GM12878 (cell line): Measurements from ENCODE around the gene VTN. TPM values are rescaled to one million over a fixed set of nuclear protein-coding genes. Genes with fewer than 3 reads are reported as not detected.

ENCODE experiments used
- ATAC-seq: fragments of 200-7000 bp; cut with Tn5 transposase; 3 replicates; pipeline ENCODE4 v1.9.1; 2020; ENCODE audit warnings: mild to moderate bottlenecking, moderate library complexity
- BruUV-seq: library from RNA; stranded (reverse); fragments of 400-500 nt; replicated peaks from 2 replicates; lab custom pipeline; 2021; lab: Mats Ljungman, UMichigan
- CTCF ChIA-PET: fragments of 300-600 bp; sonication (Branson Sonifier 250); formaldehyde crosslinking; extraction: SDS; loops from one replicate; lab custom pipeline; 2021; ENCODE audit warnings: inconsistent platforms; lab: Yijun Ruan, JAX
- POLR2A ChIA-PET: fragments of 350-600 bp; formaldehyde crosslinking; extraction: SDS; loops from one replicate; lab custom pipeline; 2021; ENCODE audit warnings: inconsistent platforms; lab: Charles Lee
- RAD21 ChIA-PET: fragments of 300-600 bp; sonication (Branson Sonifier 250); formaldehyde crosslinking; loops from one replicate; lab custom pipeline; 2023; ENCODE audit warnings: antibody characterized with exemption; ENCODE audit not compliant: unreplicated experiment; lab: Charles Lee
- SMC1A ChIA-PET: fragments of 300-600 bp; sonication (Branson Sonifier 250); formaldehyde crosslinking; loops from one replicate; lab custom pipeline; 2023; ENCODE audit not compliant: unreplicated experiment, uncharacterized antibody; lab: Charles Lee
- DNase-seq: peaks from one replicate; pipeline ENCODE4 v3.0.0-alpha.2; 2011; ENCODE audit warnings: low read depth, low spot score
- FAIRE-seq: peaks from 3 replicates; lab custom pipeline; 2011; peaks lifted over from hg19 to GRCh38; lab: Jason Lieb, UNC
- H2AFZ ChIP-seq: 2 replicates; pipeline ENCODE4 v1.6.0; 2011; ENCODE audit warnings: low read depth, low read length, control low read depth; ENCODE audit not compliant: control insufficient read depth
- H3K27ac ChIP-seq: 2 replicates; pipeline ENCODE4 v1.5.1; 2011; ENCODE audit warnings: control low read depth; ENCODE audit not compliant: control insufficient read depth, insufficient read depth
- H3K27me3 ChIP-seq, 2 experiments: replicated peaks in 1 of 2; 2 replicates each; pipeline versions ENCODE4 v1.6.0 to v1.6.1; 2011; ENCODE audit warnings: low read length in 1 of 2; ENCODE audit not compliant: control insufficient read depth in 2 of 2, insufficient read depth in 2 of 2
- H3K36me3 ChIP-seq, 2 experiments: 2 replicates each; pipeline ENCODE4 v1.5.1; 2011; ENCODE audit warnings: low read length in 1 of 2; ENCODE audit not compliant: control insufficient read depth in 2 of 2, insufficient read depth in 2 of 2
- H3K4me1 ChIP-seq: 2 replicates; pipeline ENCODE4 v1.6.1; 2011; ENCODE audit warnings: mild to moderate bottlenecking, low read length, moderate library complexity, mixed read lengths; ENCODE audit not compliant: control insufficient read depth, insufficient read depth
- H3K4me2 ChIP-seq: 2 replicates; pipeline ENCODE4 v1.6.0; 2011; ENCODE audit warnings: control low read depth; ENCODE audit not compliant: control insufficient read depth, insufficient read depth
- H3K4me3 ChIP-seq: fragments of 200-600 bp; sonication (generic); 2 replicates; pipeline ENCODE4 v1.5.1; 2016
- H3K79me2 ChIP-seq: 2 replicates; pipeline ENCODE4 v1.6.0; 2011; ENCODE audit warnings: low read length; ENCODE audit not compliant: control insufficient read depth, insufficient read depth
- H3K9ac ChIP-seq: 2 replicates; pipeline ENCODE4 v1.8.0; 2011; ENCODE audit warnings: low read length, control low read depth, mixed read lengths; ENCODE audit not compliant: control insufficient read depth, insufficient read depth
- H3K9me3 ChIP-seq: replicated peaks from 3 replicates; pipeline ENCODE4 v1.5.1; 2011; ENCODE audit warnings: mild to moderate bottlenecking, low read length; ENCODE audit not compliant: control insufficient read depth, insufficient read depth
- H4K20me1 ChIP-seq: 2 replicates; pipeline ENCODE4 v1.6.0; 2011; ENCODE audit not compliant: control insufficient read depth, insufficient read depth
- BMI1 ChIP-seq: fragments of 450-650 bp; IDR thresholded peaks from 2 replicates; pipeline ENCODE4 v1.6.1; 2016; ENCODE audit warnings: mild to moderate bottlenecking, moderate library complexity, borderline replicate concordance
- EP300 ChIP-seq, 2 experiments: fragments of 150-350 bp in 1 of 2; IDR thresholded peaks; 2 replicates each; pipeline ENCODE4 v1.6.1; 2011 to 2012; ENCODE audit warnings: low read depth in 2 of 2, low read length in 2 of 2, borderline replicate concordance in 1 of 2, improper control_type of control experiment in 1 of 2, inconsistent platforms in 1 of 2; ENCODE audit not compliant: control insufficient read depth in 1 of 2
- GABPA ChIP-seq: IDR thresholded peaks from 2 replicates; pipeline ENCODE4 v1.6.1; 2014; ENCODE audit warnings: antibody characterized with exemption, low read depth, mild to moderate bottlenecking, inconsistent platforms
- HDGF ChIP-seq: fragments of 450-650 bp; IDR thresholded peaks from 2 replicates; pipeline ENCODE4 v1.6.1; 2016; ENCODE audit warnings: antibody characterized with exemption
- MTA3 ChIP-seq: IDR thresholded peaks from 2 replicates; pipeline ENCODE4 v1.6.1; 2012; ENCODE audit warnings: low read length, inconsistent platforms, borderline replicate concordance
- MXI1 ChIP-seq: fragments of 150-350 bp; IDR thresholded peaks from 2 replicates; pipeline ENCODE4 v1.6.1; 2011; ENCODE audit warnings: low read depth, mild to moderate bottlenecking, inconsistent platforms, low read length, improper control_type of control experiment
- NRF1 ChIP-seq: conservative IDR thresholded peaks from 2 replicates; pipeline ENCODE4 v1.6.1; 2011; ENCODE audit warnings: mild to moderate bottlenecking, low read depth, low read length, improper control_type of control experiment
- POLR2A ChIP-seq: IDR thresholded peaks from 2 replicates; pipeline ENCODE4 v1.6.1; 2011; ENCODE audit warnings: low read depth, mild to moderate bottlenecking, low read length
- RAD51 ChIP-seq: fragments of 450-650 bp; IDR thresholded peaks from 2 replicates; pipeline ENCODE4 v1.6.1; 2016; ENCODE audit warnings: moderate library complexity, mild to moderate bottlenecking, inconsistent platforms
- SMAD1 ChIP-seq: fragments of 450-650 bp; IDR thresholded peaks from 2 replicates; pipeline ENCODE4 v1.6.1; 2018; ENCODE audit warnings: mild to moderate bottlenecking, low read depth; ENCODE audit not compliant: partially characterized antibody
- SMARCA5 ChIP-seq: fragments of 450-650 bp; IDR thresholded peaks from 2 replicates; pipeline ENCODE4 v1.6.1; 2017; ENCODE audit warnings: mild to moderate bottlenecking
- ZSCAN29 ChIP-seq: fragments of 450-650 bp; IDR thresholded peaks from 2 replicates; pipeline ENCODE4 v1.6.1; 2017; ENCODE audit warnings: mild to moderate bottlenecking, moderate library complexity
- WGBS: methylation state at CpG from one replicate; pipeline ENCODE4 v1.1.6; 2016; ENCODE audit warnings: low lambda C conversion rate; ENCODE audit not compliant: insufficient replicate concordance, insufficient coverage; ENCODE audit errors: missing lambda C conversion rate; 5-methylcytosine and 5-hydroxymethylcytosine counted together
- in situ Hi-C: fragments of 300-500 bp; cut with MboI; formaldehyde crosslinking; loops from 9 replicates; pipeline ENCODE4 v1.14.3; 2018; ENCODE audit warnings: mixed read lengths
- intact Hi-C: fragments of 100-400 bp; cut with micrococcal nuclease; formaldehyde crosslinking; loops from one replicate; pipeline ENCODE4 v1.14.2; 2022; ENCODE audit not compliant: unreplicated experiment
- polyA plus RNA-seq, 11 experiments: library from polyadenylated mRNA; depleted of rRNA in 4 of 11; unstranded in 6 of 11; stranded (reverse) in 5 of 11; fragments of >200 nt; fragmentation: Nextera tagmentation in 4 of 11; fragmentation: Illumina TruSeq in 1 of 11; extraction: Ambion mirVana in 4 of 11; extraction: Trizol in 1 of 11; gene quantifications; 1 replicate in 1 of 11; 2 replicates in 10 of 11; pipeline versions ENCODE4 v1.2.1 to v1.2.3, GENCODE V29; 2011 to 2016; ENCODE audit warnings: inconsistent platforms in 2 of 11, missing spikeins in 2 of 11, low read depth in 1 of 11
- total RNA-seq, 4 experiments: library from RNA; depleted of rRNA in 3 of 4; stranded (reverse); fragments of >200 nt in 3 of 4; fragmentation: Illumina TruSeq in 1 of 4; extraction: Trizol in 1 of 4; gene quantifications; 2 replicates each; pipeline versions ENCODE4 v1.2.1 to v1.2.3, GENCODE V29; 2013 to 2021
- TF ChIP-seq, protein P1 (sequence below): IDR thresholded peaks from 2 replicates; pipeline ENCODE4 v1.6.1; 2012; ENCODE audit warnings: improper control_type of control experiment, low read depth, low read length; ENCODE audit not compliant: insufficient replicate concordance

The VTN gene
- total and polyA plus RNA-seq, 10 of the 15 experiments (the other 5 are each of a cell fraction or from before 2014, with no cell fraction given), result 0.04 to 1.3 (median 0.13) TPM; not detected in 5

DNA sequence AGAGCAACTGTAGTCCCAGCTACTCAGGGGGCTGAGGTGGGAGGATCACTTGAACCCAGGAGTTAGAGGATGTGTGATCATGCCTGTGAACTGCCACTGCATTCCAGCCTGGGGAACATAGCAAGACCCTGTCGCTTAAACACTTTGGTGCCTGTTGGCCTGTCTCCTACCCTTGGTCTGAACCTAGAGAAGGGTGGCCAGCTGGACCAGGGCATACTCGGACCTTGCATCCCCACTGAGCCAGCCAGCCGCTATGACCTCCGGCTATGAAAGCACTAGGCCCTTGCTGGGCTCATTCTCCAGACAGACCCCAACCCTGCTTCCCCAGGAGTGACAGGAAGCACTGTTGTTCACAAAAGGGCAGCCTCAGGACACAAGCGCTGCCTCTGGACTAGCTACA, 39.4 kb downstream of the VTN start:
- ChIA-PET CTCF (interaction anchor here (1.3 to 1.5 kb wide), 2 partner anchors 9 to 162 kb away, joined by 3 to 4 read pairs; no protein-coding TSS in a partner anchor), POLR2A (interaction anchor here (0.6 to 1.1 kb wide), 2 partner anchors 10 to 1164 kb away, joined by 5 read pairs; no protein-coding TSS in a partner anchor), SMC1A (interaction anchor here (0.9 to 1.4 kb wide), 2 partner anchors 11 to 22 kb away, joined by 3 to 5 read pairs; partner anchors contain the start of gene TMEM97), RAD21 (no interaction called here)
- TF ChIP-seq NRF1, result no peak
- TF ChIP-seq POLR2A, result peak; percentile 49; the same call in 1 of the 2 replicates
- peaks cover 11% of the 10 kb centered on the region for H3K79me2 ChIP-seq
- FAIRE-seq (no peak), DNase-seq (no peak), ATAC-seq (no peak)
- H4K20me1 ChIP-seq, result no peaks in the 10 kb centered on the region; the same call in 1 of the 2 replicates
- H3K27me3 ChIP-seq, result no peaks in the 10 kb centered on the region
- H3K27ac ChIP-seq, result no peak overlapping the region
- peaks cover 6% of the 10 kb centered on the region; the same call in 1 of the 2 replicates for H3K4me1 ChIP-seq
- H3K9ac ChIP-seq, result no peak overlapping the region
- H3K4me2 ChIP-seq, result no peak overlapping the region
- intact Hi-C loops (no loop called here), in situ Hi-C loops (loop anchor here (10.0 kb wide), 1 partner anchor 624 kb away; the partner anchor contains the start of gene PHF12)
- 90% methylated on average over 5 of the region's 5 CpGs for WGBS
- H3K36me3 ChIP-seq, result peaks cover 11 to 15% of the 10 kb centered on the region in 2 experiments
- no TSS peak for BruUV-seq
- no peak overlapping the region for H2AFZ ChIP-seq
- H3K4me3 ChIP-seq, result no peak overlapping the region
- no peaks in the 10 kb centered on the region for H3K9me3 ChIP-seq

DNA sequence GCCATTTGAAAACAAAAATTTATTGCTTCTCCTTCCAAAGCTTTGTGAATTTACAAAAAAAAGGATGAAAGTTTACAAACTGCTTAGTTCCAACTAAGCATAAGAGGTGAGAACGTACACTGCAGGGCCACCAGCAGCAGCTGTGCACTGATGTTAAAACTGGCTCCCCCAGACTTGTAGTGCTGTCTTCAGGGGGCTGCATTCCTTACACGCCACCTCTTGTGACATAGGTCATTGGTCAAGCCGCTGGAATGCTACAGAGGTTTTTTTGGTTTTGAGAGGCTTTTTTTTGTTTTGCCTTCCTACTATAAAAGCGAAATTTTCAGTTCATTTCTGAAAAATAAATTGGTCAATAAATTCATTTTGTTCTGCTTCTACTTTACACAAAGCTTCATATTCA, 41.8 kb downstream of the VTN start:
- Histone ChIP-seq H3K36me3 (peaks cover 11 to 15% of the 10 kb centered on the region in 2 experiments), H3K79me2 (peaks cover 16% of the 10 kb centered on the region), H3K9me3 (no peaks in the 10 kb centered on the region), H3K4me2 (no peak overlapping the region), H3K4me1 (peaks cover 6% of the 10 kb centered on the region; the same call in 1 of the 2 replicates), H3K27me3 (no peaks in the 10 kb centered on the region), H2AFZ (no peak overlapping the region), H3K9ac (no peak overlapping the region), H3K4me3 (no peak overlapping the region), H4K20me1 (no peaks in the 10 kb centered on the region; the same call in 1 of the 2 replicates), H3K27ac (no peak overlapping the region; the same call in 1 of the 2 replicates)
- ChIA-PET RAD21 (no interaction called here), SMC1A (interaction anchor here (1.0 kb wide), 1 partner anchor 10 kb away, joined by 3 read pairs; no protein-coding TSS in a partner anchor), POLR2A (interaction anchor here (0.5 kb wide), 1 partner anchor 175 kb away, joined by 4 read pairs; no protein-coding TSS in a partner anchor), CTCF (interaction anchor here (0.6 kb wide), 1 partner anchor 37 kb away, joined by 3 read pairs; no protein-coding TSS in a partner anchor)
- FAIRE-seq (no peak), DNase-seq (no peak), ATAC-seq (no peak)
- WGBS, result 94% methylated on average over 4 of the region's 4 CpGs
- BruUV-seq, result no TSS peak
- in situ Hi-C loops, result no loop called here
- intact Hi-C loops, result no loop called here
- TF ChIP-seq MTA3, result no peak
- no peak for TF ChIP-seq GABPA
- TF ChIP-seq SMARCA5, result no peak
- TF ChIP-seq SMAD1, result no peak
- no peak for TF ChIP-seq HDGF
- no peak for TF ChIP-seq RAD51
- TF ChIP-seq MXI1, result no peak
- no peak for TF ChIP-seq BMI1
- TF ChIP-seq ZSCAN29, result no peak
- no peak for TF ChIP-seq EP300 (IDR thresholded peaks at IDR 0.05; ENCODE audit: borderline replicate concordance in 1 of 2, control insufficient read depth in 1 of 2, low read depth in 2 of 2, low read length in 2 of 2)
- TF ChIP-seq, protein P1, sequence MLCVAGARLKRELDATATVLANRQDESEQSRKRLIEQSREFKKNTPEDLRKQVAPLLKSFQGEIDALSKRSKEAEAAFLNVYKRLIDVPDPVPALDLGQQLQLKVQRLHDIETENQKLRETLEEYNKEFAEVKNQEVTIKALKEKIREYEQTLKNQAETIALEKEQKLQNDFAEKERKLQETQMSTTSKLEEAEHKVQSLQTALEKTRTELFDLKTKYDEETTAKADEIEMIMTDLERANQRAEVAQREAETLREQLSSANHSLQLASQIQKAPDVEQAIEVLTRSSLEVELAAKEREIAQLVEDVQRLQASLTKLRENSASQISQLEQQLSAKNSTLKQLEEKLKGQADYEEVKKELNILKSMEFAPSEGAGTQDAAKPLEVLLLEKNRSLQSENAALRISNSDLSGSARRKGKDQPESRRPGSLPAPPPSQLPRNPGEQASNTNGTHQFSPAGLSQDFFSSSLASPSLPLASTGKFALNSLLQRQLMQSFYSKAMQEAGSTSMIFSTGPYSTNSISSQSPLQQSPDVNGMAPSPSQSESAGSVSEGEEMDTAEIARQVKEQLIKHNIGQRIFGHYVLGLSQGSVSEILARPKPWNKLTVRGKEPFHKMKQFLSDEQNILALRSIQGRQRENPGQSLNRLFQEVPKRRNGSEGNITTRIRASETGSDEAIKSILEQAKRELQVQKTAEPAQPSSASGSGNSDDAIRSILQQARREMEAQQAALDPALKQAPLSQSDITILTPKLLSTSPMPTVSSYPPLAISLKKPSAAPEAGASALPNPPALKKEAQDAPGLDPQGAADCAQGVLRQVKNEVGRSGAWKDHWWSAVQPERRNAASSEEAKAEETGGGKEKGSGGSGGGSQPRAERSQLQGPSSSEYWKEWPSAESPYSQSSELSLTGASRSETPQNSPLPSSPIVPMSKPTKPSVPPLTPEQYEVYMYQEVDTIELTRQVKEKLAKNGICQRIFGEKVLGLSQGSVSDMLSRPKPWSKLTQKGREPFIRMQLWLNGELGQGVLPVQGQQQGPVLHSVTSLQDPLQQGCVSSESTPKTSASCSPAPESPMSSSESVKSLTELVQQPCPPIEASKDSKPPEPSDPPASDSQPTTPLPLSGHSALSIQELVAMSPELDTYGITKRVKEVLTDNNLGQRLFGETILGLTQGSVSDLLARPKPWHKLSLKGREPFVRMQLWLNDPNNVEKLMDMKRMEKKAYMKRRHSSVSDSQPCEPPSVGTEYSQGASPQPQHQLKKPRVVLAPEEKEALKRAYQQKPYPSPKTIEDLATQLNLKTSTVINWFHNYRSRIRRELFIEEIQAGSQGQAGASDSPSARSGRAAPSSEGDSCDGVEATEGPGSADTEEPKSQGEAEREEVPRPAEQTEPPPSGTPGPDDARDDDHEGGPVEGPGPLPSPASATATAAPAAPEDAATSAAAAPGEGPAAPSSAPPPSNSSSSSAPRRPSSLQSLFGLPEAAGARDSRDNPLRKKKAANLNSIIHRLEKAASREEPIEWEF, result no peak
